H9 (cell line): ENCODE data around the gene RORC. TPM values are rescaled to one million over a fixed set of nuclear protein-coding genes. Genes with fewer than 3 reads are reported as not detected.

Experiments used
- DNase-seq: peaks from one replicate; pipeline ENCODE4 v3.0.0-alpha.2; 2017
- H2AFZ ChIP-seq: one replicate; pipeline ENCODE4 v1.6.1; 2013; ENCODE audit warnings: mild to moderate bottlenecking, low read length, control low read depth, moderate library complexity
- H2AK5ac ChIP-seq: 2 replicates; pipeline ENCODE4 v1.6.1; 2013; ENCODE audit warnings: low read length, control low read depth, mixed read lengths; ENCODE audit not compliant: insufficient read length
- H2BK120ac ChIP-seq: one replicate; pipeline ENCODE4 v1.6.1; 2013; ENCODE audit warnings: low read depth, mild to moderate bottlenecking, low read length, control low read depth, inconsistent platforms; ENCODE audit not compliant: poor library complexity, severe bottlenecking
- H2BK12ac ChIP-seq: 2 replicates; pipeline ENCODE4 v1.6.1; 2013; ENCODE audit warnings: low read length, control low read depth, mixed read lengths, low read depth; ENCODE audit not compliant: insufficient read length
- H2BK15ac ChIP-seq: 2 replicates; pipeline ENCODE4 v1.6.1; 2013; ENCODE audit warnings: low read depth, low read length, control low read depth
- H2BK20ac ChIP-seq: one replicate; pipeline ENCODE4 v1.6.1; 2013; ENCODE audit warnings: low read depth, mild to moderate bottlenecking, low read length, control low read depth, inconsistent platforms; ENCODE audit not compliant: poor library complexity, severe bottlenecking
- H2BK5ac ChIP-seq: 2 replicates; pipeline ENCODE4 v1.6.1; 2013; ENCODE audit warnings: low read length, control low read depth, mixed read lengths; ENCODE audit not compliant: insufficient read length
- H3K14ac ChIP-seq: 2 replicates; pipeline ENCODE4 v1.6.1; 2013; ENCODE audit warnings: low read length, control low read depth; ENCODE audit not compliant: insufficient read depth
- H3K18ac ChIP-seq: 2 replicates; pipeline ENCODE4 v1.6.1; 2013; ENCODE audit warnings: low read depth, mild to moderate bottlenecking, mixed read lengths, low read length, control low read depth; ENCODE audit not compliant: insufficient read length
- H3K23ac ChIP-seq: 2 replicates; pipeline ENCODE4 v1.6.1; 2013; ENCODE audit warnings: low read length, control low read depth, mixed read lengths, low read depth; ENCODE audit not compliant: insufficient read length
- H3K23me2 ChIP-seq: 2 replicates; pipeline ENCODE4 v1.6.1; 2013; ENCODE audit warnings: low read depth, mild to moderate bottlenecking, mixed read lengths, low read length, control low read depth; ENCODE audit not compliant: insufficient read length, poor library complexity, severe bottlenecking
- H3K27ac ChIP-seq: 2 replicates; pipeline ENCODE4 v1.5.1; 2013; ENCODE audit warnings: low read length, control low read depth, mixed read lengths, low read depth; ENCODE audit not compliant: insufficient read length
- H3K27me3 ChIP-seq: 2 replicates; pipeline ENCODE4 v1.6.1; 2013; ENCODE audit warnings: low read length, control low read depth, inconsistent platforms; ENCODE audit not compliant: insufficient read depth
- H3K4ac ChIP-seq: 2 replicates; pipeline ENCODE4 v1.6.1; 2013; ENCODE audit warnings: low read depth, mild to moderate bottlenecking, control low read depth, inconsistent platforms, low read length, moderate library complexity
- H3K4me1 ChIP-seq: 2 replicates; pipeline ENCODE4 v1.6.1; 2013; ENCODE audit warnings: low read length, control low read depth, inconsistent platforms; ENCODE audit not compliant: insufficient read depth
- H3K4me2 ChIP-seq: 2 replicates; pipeline ENCODE4 v1.6.1; 2013; ENCODE audit warnings: low read length, control low read depth, mixed read lengths; ENCODE audit not compliant: insufficient read length, insufficient read depth
- H3K56ac ChIP-seq: 2 replicates; pipeline ENCODE4 v1.6.1; 2013; ENCODE audit warnings: low read depth, mild to moderate bottlenecking, mixed read lengths, low read length, control low read depth; ENCODE audit not compliant: insufficient read length
- H3K79me1 ChIP-seq: 2 replicates; pipeline ENCODE4 v1.6.1; 2013; ENCODE audit warnings: low read depth, mild to moderate bottlenecking, moderate library complexity, low read length, control low read depth, inconsistent platforms; ENCODE audit not compliant: insufficient read depth, poor library complexity, severe bottlenecking
- H3K79me2 ChIP-seq: 2 replicates; pipeline ENCODE4 v1.6.1; 2013; ENCODE audit warnings: low read length, control low read depth, inconsistent platforms; ENCODE audit not compliant: insufficient read depth
- H3K9ac ChIP-seq: 2 replicates; pipeline ENCODE4 v1.6.1; 2013; ENCODE audit warnings: low read length, control low read depth, mixed read lengths; ENCODE audit not compliant: insufficient read length; ENCODE audit errors: extremely low read depth
- H3K9me3 ChIP-seq: one replicate; pipeline ENCODE4 v1.6.1; 2013; ENCODE audit warnings: low read depth, low read length, inconsistent platforms; ENCODE audit not compliant: control insufficient read depth
- H3T11ph ChIP-seq: one replicate; pipeline ENCODE4 v1.6.1; 2013; ENCODE audit warnings: mild to moderate bottlenecking, low read length, control low read depth, inconsistent platforms
- H4K20me1 ChIP-seq: one replicate; pipeline ENCODE4 v1.6.1; 2013; ENCODE audit not compliant: control insufficient read depth, insufficient read length, insufficient read depth
- H4K5ac ChIP-seq: 2 replicates; pipeline ENCODE4 v1.6.1; 2013; ENCODE audit warnings: low read depth, mild to moderate bottlenecking, mixed read lengths, low read length, control low read depth; ENCODE audit not compliant: insufficient read length
- H4K8ac ChIP-seq: replicated peaks from 2 replicates; pipeline ENCODE4 v1.6.1; 2013; ENCODE audit warnings: low read length, control low read depth, mixed read lengths, low read depth; ENCODE audit not compliant: insufficient read length
- H4K91ac ChIP-seq: 2 replicates; pipeline ENCODE4 v1.6.1; 2013; ENCODE audit warnings: low read depth, mild to moderate bottlenecking, moderate library complexity, mixed read lengths, low read length, control low read depth; ENCODE audit not compliant: insufficient read length
- H3K27ac Mint-ChIP-seq, 3 experiments: 2 replicates in 2 of 3; 3 replicates in 1 of 3; pipeline ENCODE4 v1.8.0; 2020 to 2021; ENCODE audit warnings: mixed read lengths in 3 of 3, mild to moderate bottlenecking in 1 of 3, moderate library complexity in 1 of 3
- H3K27me3 Mint-ChIP-seq: 2 replicates; pipeline ENCODE4 v1.8.0; 2021; ENCODE audit warnings: low read depth, mild to moderate bottlenecking, moderate library complexity, mixed read lengths
- H3K36me3 Mint-ChIP-seq, 3 experiments: 2 replicates in 2 of 3; 3 replicates in 1 of 3; pipeline ENCODE4 v1.8.0; 2020 to 2021; ENCODE audit warnings: low read depth in 3 of 3, mixed read lengths in 3 of 3; ENCODE audit not compliant: insufficient read depth in 1 of 3
- H3K4me1 Mint-ChIP-seq, 2 experiments: 2 replicates each; pipeline ENCODE4 v1.8.0; 2020; ENCODE audit warnings: mixed read lengths in 2 of 2
- H3K4me3 Mint-ChIP-seq, 2 experiments: 2 replicates in 1 of 2; 3 replicates in 1 of 2; pipeline ENCODE4 v1.8.0; 2020 to 2021; ENCODE audit warnings: mild to moderate bottlenecking in 2 of 2, mixed read lengths in 2 of 2, moderate library complexity in 1 of 2
- H3K9me3 Mint-ChIP-seq, 2 experiments: 2 replicates in 1 of 2; 3 replicates in 1 of 2; pipeline ENCODE4 v1.8.0; 2020; ENCODE audit warnings: mild to moderate bottlenecking in 2 of 2, mixed read lengths in 2 of 2, moderate library complexity in 1 of 2
- WGBS: extraction: QIAGEN DNeasy Blood & Tissue Kit; methylation state at CpG from one replicate; pipeline ENCODE4 v1.1.7; 2013; ENCODE audit warnings: missing lambda C conversion rate, low lambda C conversion rate, mixed read lengths; ENCODE audit not compliant: insufficient read length; ENCODE audit errors: extremely low coverage; 5-methylcytosine and 5-hydroxymethylcytosine counted together
- total RNA-seq: library from RNA; stranded (reverse); gene quantifications from 2 replicates; pipeline ENCODE4 v1.2.1, GENCODE V29; 2021
- TF ChIP-seq, protein P1 (sequence below): fragments of 200-600 bp; sonication (generic); conservative IDR thresholded peaks from 3 replicates; pipeline ENCODE4 v1.8.0; 2021; ENCODE audit warnings: antibody characterized with exemption, mild to moderate bottlenecking

RORC gene
- total RNA-seq, 1 experiment from 2014 or later = 0.52 TPM

GRCh38 chr1:151807131-151807530 is 24.5 kb downstream of the RORC start:
- Histone ChIP-seq H2BK20ac (no peak overlapping the region), H2BK120ac (no peak overlapping the region), H4K5ac (no peak overlapping the region), H2AFZ (no peak overlapping the region), H4K91ac (no peak overlapping the region), H3K79me1 (no peaks in the 10 kb centered on the region), H3K4me1 (no peaks in the 10 kb centered on the region; the same call in 1 of the 2 replicates), H3K23ac (no peak overlapping the region), H3K4me2 (no peak overlapping the region), H4K20me1 (no peaks in the 10 kb centered on the region), H3K9me3 (no peaks in the 10 kb centered on the region), H3K18ac (no peak overlapping the region), H3T11ph (no peak overlapping the region), H4K8ac (no peak overlapping the region), H3K23me2 (no peaks in the 10 kb centered on the region), H2BK15ac (no peak overlapping the region), H2BK5ac (no peak overlapping the region), H2BK12ac (no peak overlapping the region), H3K14ac (no peak overlapping the region), H3K27ac (no peak overlapping the region), H3K79me2 (no peaks in the 10 kb centered on the region), H3K56ac (no peak overlapping the region), H3K4ac (no peak overlapping the region), H3K9ac (no peak overlapping the region), H3K27me3 (0 out of 2 replicates have a peak, but pooled peaks cover 2% of the 10 kb centered on the region), H2AK5ac (no peak overlapping the region)
- Mint-ChIP-seq H3K4me1 (peaks cover 16 to 20% of the 10 kb centered on the region in 2 experiments), H3K27ac (no peak overlapping the region), H3K36me3 (no peaks in the 10 kb centered on the region), H3K9me3 (no peaks in the 10 kb centered on the region), H3K27me3 (peaks cover 8% of the 10 kb centered on the region), H3K4me3 (no peak overlapping the region)
- no CpG with 5 or more reads among the region's 5 CpGs for WGBS
- DNase-seq = no peak
- TF ChIP-seq, protein P1, sequence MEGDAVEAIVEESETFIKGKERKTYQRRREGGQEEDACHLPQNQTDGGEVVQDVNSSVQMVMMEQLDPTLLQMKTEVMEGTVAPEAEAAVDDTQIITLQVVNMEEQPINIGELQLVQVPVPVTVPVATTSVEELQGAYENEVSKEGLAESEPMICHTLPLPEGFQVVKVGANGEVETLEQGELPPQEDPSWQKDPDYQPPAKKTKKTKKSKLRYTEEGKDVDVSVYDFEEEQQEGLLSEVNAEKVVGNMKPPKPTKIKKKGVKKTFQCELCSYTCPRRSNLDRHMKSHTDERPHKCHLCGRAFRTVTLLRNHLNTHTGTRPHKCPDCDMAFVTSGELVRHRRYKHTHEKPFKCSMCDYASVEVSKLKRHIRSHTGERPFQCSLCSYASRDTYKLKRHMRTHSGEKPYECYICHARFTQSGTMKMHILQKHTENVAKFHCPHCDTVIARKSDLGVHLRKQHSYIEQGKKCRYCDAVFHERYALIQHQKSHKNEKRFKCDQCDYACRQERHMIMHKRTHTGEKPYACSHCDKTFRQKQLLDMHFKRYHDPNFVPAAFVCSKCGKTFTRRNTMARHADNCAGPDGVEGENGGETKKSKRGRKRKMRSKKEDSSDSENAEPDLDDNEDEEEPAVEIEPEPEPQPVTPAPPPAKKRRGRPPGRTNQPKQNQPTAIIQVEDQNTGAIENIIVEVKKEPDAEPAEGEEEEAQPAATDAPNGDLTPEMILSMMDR = no peak
